Left lung (tissue), 10 donors: ENCODE results near the gene STRIT1. TPM values are rescaled to one million over a fixed set of nuclear protein-coding genes. Genes with fewer than 3 reads are reported as not detected.
"Not testable (repeated sequence)": the region's sequence is repeated elsewhere in the genome, so short reads cannot be mapped to it uniquely, and the experiment has no call there.

Experiments
- ATAC-seq: fragments of 200-7000 bp; cut with Tn5 transposase; one replicate; pipeline ENCODE4 v1.9.1; 2020; ENCODE audit warnings: moderate library complexity
- DNase-seq, 4 donors: peaks; one replicate each; pipeline ENCODE4 v3.0.0-alpha.2; 2013 to 2020
- H3K27ac ChIP-seq, 2 donors: fragments of 200-600 bp; sonication (generic) in 1 of 2; one replicate each; pipeline versions ENCODE4 v1.5.0 to v1.8.0; 2020 to 2021
- H3K27me3 ChIP-seq, 2 donors: fragments of 200-600 bp; sonication (generic) in 1 of 2; one replicate each; pipeline versions ENCODE4 v1.5.0 to v1.8.0; 2020 to 2021
- H3K36me3 ChIP-seq, 2 donors: fragments of 200-600 bp; sonication (generic) in 1 of 2; one replicate each; pipeline versions ENCODE4 v1.5.0 to v1.8.0; 2020 to 2021
- H3K4me1 ChIP-seq, 2 donors: fragments of 200-600 bp; one replicate each; pipeline ENCODE4 v1.8.0; 2021
- H3K4me3 ChIP-seq, 2 donors: fragments of 200-600 bp; sonication (generic) in 1 of 2; one replicate each; pipeline versions ENCODE4 v1.5.0 to v1.8.0; 2020 to 2021; ENCODE audit warnings: mild to moderate bottlenecking in 1 of 2
- H3K9me3 ChIP-seq, 2 donors: fragments of 200-600 bp; sonication (generic) in 1 of 2; one replicate each; pipeline versions ENCODE4 v1.5.0 to v1.8.0; 2020 to 2021
- CTCF ChIP-seq, 2 donors: fragments of 200-600 bp; sonication (generic) in 1 of 2; IDR thresholded peaks; one replicate each; pipeline versions ENCODE4 v1.5.0 to v1.8.0; 2021; ENCODE audit warnings: antibody characterized with exemption in 2 of 2
- intact Hi-C, 2 donors: fragments of 100-400 bp; cut with DNase I; formaldehyde crosslinking; loops; one replicate each; pipeline versions ENCODE4 v1.11.2 to v1.14.2; 2022
- polyA plus RNA-seq, 6 donors: library from polyadenylated mRNA; unstranded; fragments of 120-200 nt; gene quantifications; one replicate each; pipeline ENCODE4 v1.2.1, GENCODE V29; 2013; ENCODE audit not compliant: insufficient read length in 6 of 6
- total RNA-seq, 2 donors: library from RNA; stranded (reverse); fragmentation: NEBNext Ultra II Directional; extraction: Animal tissue kit (Norgen Biotek cat#: 25700); gene quantifications; one replicate each; pipeline ENCODE4 v1.2.1, GENCODE V29; 2021
- donor health status: DM: no; HTN: yes; CAD: no.
- donor health status: DM: no; HTN: no; CAD: no.

STRIT1 gene
- total and polyA plus RNA-seq, 8 donors: 0.17 to 0.24 (median 0.20) TPM; not detected in 5

- intact Hi-C loops: no loop called here
Measured at GRCh38 chr3:155286736-155287135, 6.7 kb downstream of the STRIT1 start.

GRCh38 chr3:155285936-155286335 lies 7.5 kb downstream of the STRIT1 start:
- no peak overlapping the region for H3K4me3 ChIP-seq
- TF ChIP-seq CTCF (IDR thresholded peaks at IDR 0.05): no peak
- no peaks in the 10 kb centered on the region for H3K27me3 ChIP-seq
- ATAC-seq: no peak
- H3K4me1 ChIP-seq: no peaks in the 10 kb centered on the region
- intact Hi-C loops: no loop called here
- no peaks in the 10 kb centered on the region for H3K9me3 ChIP-seq
- H3K36me3 ChIP-seq: no peaks in the 10 kb centered on the region
- no peak overlapping the region for H3K27ac ChIP-seq
- no peak for DNase-seq

More at GRCh38 chr3:155286736-155287135, 6.7 kb downstream of the STRIT1 start:
- Histone ChIP-seq H3K9me3 (no peaks in the 10 kb centered on the region), H3K4me3 (no peak overlapping the region), H3K4me1 (no peaks in the 10 kb centered on the region), H3K36me3 (no peaks in the 10 kb centered on the region), H3K27me3 (no peaks in the 10 kb centered on the region), H3K27ac (no peak overlapping the region)
- no peak for DNase-seq
- TF ChIP-seq CTCF (IDR thresholded peaks at IDR 0.05): no peak
- ATAC-seq: no peak

- no peaks in the 10 kb centered on the region for H3K4me1 ChIP-seq
- no peaks in the 10 kb centered on the region for H3K9me3 ChIP-seq
- intact Hi-C loops: no loop called here
- no peaks in the 10 kb centered on the region for H3K27me3 ChIP-seq
- no peak overlapping the region for H3K4me3 ChIP-seq
- H3K36me3 ChIP-seq: no peaks in the 10 kb centered on the region
- ATAC-seq: peak; percentile 58
- no peak for TF ChIP-seq CTCF (IDR thresholded peaks at IDR 0.05)
- peak in 1 of 4 donors; percentile 21 for DNase-seq
- H3K27ac ChIP-seq: no peak overlapping the region
Measured at GRCh38 chr3:155283092-155284056, 10.1 kb downstream of the STRIT1 start.

- intact Hi-C loops: no loop called here
- H3K27me3 ChIP-seq: no peaks in the 10 kb centered on the region
- H3K9me3 ChIP-seq: no peaks in the 10 kb centered on the region
- DNase-seq (no peak), ATAC-seq (peak; percentile 44)
- no peaks in the 10 kb centered on the region for H3K36me3 ChIP-seq
- H3K4me3 ChIP-seq: no peak overlapping the region
- TF ChIP-seq CTCF (IDR thresholded peaks at IDR 0.05): no peak
- H3K27ac ChIP-seq: no peak overlapping the region
- H3K4me1 ChIP-seq: no peaks in the 10 kb centered on the region
Measured at GRCh38 chr3:155282385-155283091, 10.9 kb downstream of the STRIT1 start.

GRCh38 chr3:155281912-155282311 lies 11.6 kb downstream of the STRIT1 start:
- Histone ChIP-seq H3K9me3 (no peaks in the 10 kb centered on the region), H3K4me3 (no peak overlapping the region), H3K27ac (no peak overlapping the region), H3K36me3 (no peaks in the 10 kb centered on the region), H3K27me3 (no peaks in the 10 kb centered on the region), H3K4me1 (no peaks in the 10 kb centered on the region)
- ATAC-seq (no peak), DNase-seq (no peak)
- TF ChIP-seq CTCF (IDR thresholded peaks at IDR 0.05): no peak
- intact Hi-C loops: no loop called here

GRCh38 chr3:155276089-155276488 lies 17.4 kb downstream of the STRIT1 start:
- H3K36me3 ChIP-seq, H3K9me3 ChIP-seq, H3K4me3 ChIP-seq, DNase-seq, ATAC-seq, H3K27me3 ChIP-seq, intact Hi-C loops, H3K27ac ChIP-seq, H3K4me1 ChIP-seq: not testable (repeated sequence)

GRCh38 chr3:155275159-155275754 lies 18.2 kb downstream of the STRIT1 start:
- H3K4me3 ChIP-seq, intact Hi-C loops, H3K4me1 ChIP-seq, H3K27me3 ChIP-seq, ATAC-seq, H3K27ac ChIP-seq, DNase-seq, H3K36me3 ChIP-seq, H3K9me3 ChIP-seq: not testable (repeated sequence)
